Posterior cingulate gyrus (tissue), 11 donors: ENCODE data around the gene TTC21A.

Experiments
- DNase-seq, 10 donors: peaks; one replicate each; pipeline versions ENCODE4 v3.0.0 to v3.0.0-alpha.2; 2020 to 2021; ENCODE audit warnings: mixed read lengths in 3 of 10
- intact Hi-C: fragments of 100-400 bp; cut with DNase I; formaldehyde crosslinking; loops from one replicate; pipeline ENCODE4 v1.15.1; 2023

The TTC21A gene

DNA sequence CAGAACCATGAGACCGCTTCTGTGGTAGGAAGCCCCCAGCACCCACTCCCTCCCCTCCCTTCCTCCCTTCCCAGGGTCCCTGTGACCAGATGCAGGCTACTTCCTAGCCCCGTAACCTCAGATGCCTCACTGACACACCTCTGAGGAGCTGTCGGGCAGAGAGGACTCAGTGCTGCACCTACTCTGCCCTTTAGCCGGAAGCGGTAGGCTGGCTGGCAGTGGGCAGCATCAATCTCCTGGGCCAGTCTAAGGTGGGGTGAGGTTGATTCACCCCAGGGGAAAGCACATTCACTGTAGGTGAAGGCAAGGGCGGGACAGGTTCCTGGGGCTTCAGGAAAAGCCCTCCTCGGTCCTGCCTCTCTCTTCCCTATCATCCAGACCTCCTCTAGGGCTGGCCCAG lies 26.8 kb downstream of the TTC21A start:
- peak in 1 of 10 donors; percentile 30 for DNase-seq
- intact Hi-C loops: no loop called here

DNA sequence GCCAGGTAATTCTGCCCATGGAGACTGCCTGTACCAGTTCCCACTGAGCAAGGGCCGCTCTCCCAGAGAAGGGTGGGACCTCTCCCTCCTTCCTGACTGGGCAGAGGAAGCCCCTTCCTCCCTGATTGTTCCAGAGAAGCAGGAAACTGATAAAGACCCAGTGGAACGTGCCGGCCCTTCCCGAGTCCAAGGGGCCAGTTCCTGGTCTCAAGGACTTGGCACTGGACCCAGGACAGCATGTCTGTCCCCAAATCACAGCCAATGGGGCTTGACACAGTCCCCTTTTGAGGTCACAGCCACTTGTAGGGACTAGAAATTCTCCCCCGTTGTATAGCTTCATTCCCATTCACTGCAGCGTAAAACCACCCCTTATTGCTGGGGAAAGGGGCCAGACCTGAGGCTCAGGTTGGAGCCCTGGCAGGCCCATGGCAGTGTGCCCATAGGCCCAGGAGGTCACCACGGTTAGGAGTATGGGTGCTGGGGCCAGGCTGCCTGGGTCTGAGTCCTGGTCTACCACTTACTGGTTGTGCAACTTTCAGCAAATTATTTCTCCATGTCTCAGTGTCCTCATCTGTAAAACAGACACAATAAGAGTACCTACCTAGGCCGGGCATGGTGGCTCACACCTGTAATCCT lies 27.8 kb downstream of the TTC21A start:
- peak in 1 of 10 donors; percentile 74 for DNase-seq
- intact Hi-C loops: no loop called here

DNA sequence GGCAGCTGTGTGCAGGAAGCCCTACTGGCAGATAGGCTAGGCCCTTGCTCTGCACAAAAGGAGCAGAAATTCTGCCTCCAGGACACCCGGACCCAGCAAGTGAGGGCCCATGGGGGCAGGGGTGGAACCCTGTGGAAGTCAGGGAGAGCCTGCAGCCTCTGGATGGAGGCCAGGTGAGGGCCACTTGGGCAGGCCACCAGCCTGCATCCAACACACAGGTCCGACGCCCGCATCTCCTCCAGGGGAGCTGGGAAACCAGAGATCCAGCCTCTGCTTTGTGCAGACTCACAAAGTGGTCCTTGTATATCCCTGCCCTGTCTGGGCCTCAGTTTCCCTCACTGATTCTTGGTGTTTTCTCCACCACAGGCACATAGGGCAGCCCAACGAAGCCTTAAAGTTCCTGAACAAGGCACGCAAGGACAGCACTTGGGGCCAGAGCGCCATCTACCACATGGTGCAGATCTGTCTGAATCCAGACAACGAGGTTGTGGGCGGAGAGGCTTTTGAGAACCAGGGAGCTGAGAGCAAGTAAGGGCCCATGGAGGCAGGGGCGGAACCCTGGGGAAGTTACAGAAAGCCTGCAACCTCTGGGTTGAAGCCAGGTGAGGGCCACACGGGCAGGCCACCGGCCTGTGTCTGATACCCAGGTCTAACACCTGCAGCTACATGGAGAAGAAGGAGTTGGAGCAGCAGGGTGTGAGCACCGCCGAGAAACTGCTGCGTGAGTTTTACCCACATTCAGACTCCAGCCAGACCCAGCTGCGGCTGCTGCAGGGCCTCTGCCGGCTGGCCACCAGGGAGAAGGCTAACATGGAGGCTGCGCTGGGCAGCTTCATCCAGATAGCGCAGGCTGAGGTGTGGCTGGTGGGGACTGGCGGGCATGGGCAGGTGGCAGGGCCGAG lies 29.3 kb downstream of the TTC21A start:
- intact Hi-C loops: no loop called here
- DNase-seq: peak in 1 of 10 donors; percentile 49

DNA sequence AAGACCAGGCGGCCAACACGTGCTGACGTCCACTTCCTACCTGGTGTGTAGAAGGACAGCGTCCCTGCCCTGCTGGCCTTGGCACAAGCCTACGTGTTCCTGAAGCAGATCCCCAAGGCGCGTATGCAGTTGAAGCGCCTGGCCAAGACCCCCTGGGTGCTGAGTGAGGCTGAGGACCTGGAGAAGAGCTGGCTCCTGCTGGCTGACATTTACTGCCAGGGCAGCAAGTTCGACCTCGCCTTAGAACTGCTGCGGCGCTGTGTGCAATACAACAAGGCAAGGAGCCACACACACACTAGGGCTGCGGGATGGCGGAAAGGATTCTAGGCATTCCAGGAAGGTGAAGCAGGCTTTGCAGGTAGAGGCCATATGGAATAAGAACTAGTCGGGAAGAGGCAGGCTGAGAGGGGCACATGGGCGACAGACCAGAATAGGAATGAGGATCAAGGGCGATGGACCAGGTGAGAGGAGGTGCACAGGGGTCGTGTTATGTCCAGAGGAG lies 30.0 kb downstream of the TTC21A start:
- peak in 1 of 10 donors; percentile 87 for DNase-seq
- intact Hi-C loops: no loop called here

DNA sequence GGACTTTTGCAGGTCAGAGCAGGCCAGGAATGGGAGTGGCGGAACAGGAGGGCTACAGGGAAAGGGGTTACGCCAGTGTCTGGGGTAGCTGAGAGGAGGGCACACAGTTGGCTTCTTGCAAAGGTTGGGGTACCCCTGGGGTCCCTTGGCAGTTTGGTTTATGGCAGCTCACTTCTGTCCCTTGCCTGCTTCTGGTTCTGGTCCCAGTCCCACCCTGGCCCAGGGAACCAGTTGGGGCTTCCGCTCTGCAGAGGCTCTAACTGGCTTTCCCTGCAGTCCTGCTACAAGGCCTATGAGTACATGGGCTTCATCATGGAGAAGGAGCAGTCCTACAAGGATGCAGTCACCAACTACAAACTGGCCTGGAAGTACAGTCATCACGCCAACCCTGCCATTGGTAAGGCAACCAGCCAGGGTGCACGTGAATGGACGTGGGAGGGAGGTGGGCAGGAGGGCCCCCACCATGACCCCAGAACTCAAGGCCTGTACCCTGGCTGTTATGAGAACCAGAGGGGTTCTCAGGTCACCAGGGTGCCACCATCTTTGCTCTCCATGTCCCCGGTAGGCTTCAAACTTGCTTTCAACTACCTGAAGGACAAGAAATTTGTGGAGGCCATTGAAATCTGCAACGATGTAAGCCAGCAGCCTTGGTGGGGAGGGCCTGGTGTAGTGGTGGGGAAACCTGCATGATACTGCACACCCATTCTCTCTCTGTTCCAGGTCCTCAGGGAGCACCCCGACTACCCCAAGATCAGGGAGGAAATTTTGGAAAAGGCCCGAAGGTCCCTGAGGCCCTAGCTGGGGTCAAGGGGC lies 30.7 kb downstream of the TTC21A start:
- intact Hi-C loops: no loop called here
- DNase-seq: peak in 1 of 10 donors; percentile 57

DNA sequence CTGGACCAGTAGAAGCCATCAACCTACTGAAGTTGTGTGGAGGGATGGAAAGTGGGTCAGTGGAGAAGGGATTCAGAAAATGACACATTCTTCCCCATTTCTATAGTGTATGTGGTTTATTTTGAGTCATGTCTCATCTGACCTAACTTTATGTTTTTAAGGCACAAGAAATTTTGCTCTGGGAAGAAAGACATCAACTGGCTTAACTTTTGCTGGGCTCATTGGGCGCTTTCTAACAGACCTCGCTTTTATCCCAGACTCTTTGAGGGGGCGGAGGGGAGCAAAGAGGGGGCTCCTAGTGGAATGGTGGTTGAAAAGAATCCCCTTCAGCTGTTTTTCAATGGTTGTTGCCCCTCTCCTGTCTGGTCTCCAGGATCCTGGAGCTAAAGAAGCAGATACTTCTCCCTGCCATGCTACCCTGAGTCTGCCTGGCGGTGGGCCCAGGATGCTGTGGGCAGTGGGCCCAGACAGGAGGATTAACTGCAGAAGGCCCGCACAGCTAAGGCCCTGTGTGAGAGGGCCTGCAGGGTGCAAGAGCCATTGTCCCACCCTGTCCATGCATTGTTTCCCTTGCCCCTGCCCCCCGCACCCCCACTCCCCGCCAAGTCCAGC lies 31.4 kb downstream of the TTC21A start:
- intact Hi-C loops: no loop called here
- peak in 8 of 10 donors; percentile 61 to 93 (median 68) for DNase-seq

DNA sequence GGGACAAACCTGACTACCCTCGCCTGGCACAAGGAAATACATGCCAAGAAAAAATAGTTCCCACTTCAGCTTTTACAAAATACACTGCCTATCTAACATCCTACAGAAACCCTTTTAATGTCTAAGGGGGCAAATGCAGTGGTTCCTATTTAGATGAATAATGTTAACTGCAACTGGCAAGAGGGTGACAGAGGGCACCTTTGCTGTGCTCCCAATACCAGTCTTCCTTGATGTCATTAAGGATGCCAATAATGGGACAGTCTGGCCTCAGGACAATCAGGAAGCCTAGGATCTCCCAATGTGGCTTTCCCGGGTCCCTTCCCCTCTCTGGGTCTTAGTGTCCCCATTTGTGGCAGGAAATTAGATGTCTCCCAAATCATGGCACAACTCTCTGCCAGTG lies 32.0 kb downstream of the TTC21A start:
- intact Hi-C loops: no loop called here
- no peak for DNase-seq

DNA sequence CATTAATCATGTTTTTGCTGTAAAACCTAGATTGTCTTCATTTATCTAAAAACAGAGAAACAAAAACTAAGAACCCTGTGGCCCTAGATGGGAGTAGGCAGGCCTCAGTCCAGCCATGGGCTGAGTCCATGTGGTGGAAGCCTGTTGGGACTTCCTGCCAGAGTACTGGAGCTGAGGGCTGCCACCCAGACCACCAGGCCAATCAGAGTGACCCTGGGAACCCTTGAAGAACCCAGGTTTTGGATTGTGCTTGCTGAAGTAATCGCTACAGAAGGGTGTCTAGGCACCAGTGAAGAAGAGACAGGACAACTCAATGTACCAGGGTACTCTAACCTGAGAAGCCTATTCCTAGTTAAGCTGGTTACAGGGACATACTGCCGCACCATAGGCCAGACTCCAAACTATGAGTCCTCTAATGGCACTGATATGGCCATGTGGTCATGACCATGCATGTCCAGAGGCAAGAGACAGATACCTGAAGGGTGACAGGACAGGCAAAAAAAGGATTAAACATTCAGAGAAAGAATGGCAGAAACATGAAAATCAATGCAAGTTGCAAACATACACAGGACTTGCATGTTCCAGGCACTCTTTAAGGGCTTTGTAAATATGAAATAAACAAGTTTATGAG lies 33.0 kb downstream of the TTC21A start:
- intact Hi-C loops: loop anchor here (5.0 kb wide), 1 partner anchor 33 kb away; the partner anchor contains the start of genes GORASP1 and TTC21A

DNA sequence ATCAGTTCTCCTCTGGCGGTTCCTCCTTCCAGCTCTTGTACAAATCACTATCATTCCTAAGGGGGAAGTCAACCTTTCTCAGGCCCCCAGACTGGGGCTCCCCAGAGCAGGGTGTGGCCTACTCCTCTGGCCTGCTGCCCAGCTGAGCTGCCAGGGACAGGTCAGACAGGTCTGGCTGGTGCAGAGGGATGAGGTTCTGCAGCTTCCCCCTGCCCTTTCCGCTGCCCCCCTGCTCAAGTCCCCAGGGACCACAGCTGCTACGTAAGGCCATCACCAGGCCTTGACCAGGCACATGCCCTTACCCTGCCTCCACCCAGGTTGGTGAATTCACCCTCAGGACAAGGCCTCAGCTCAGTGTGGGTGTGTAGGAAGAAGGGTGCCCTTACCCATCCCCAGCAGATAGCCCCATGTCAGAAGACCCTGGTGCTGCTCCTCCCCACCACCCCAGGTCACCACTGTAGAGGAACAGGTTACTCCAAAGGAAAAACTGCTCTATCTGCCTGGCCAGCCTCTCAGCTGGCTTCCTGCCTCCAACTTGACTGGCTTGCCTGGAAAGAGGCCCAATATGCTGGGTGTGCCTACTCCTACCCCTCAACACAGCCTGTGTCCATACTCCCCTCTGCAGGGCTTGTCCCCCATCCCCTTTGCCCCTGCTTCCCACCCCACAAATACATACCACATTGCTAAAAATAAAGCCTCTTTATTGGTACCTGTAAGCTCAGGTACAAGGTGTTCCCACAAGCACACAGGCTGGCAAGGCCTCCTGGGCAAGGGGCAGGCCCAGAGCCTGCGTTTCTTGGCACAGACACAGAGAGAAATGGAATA lies 33.9 kb downstream of the TTC21A start:
- peak in 1 of 10 donors; percentile 75 for DNase-seq
- intact Hi-C loops: loop anchor here (5.0 kb wide), 1 partner anchor 34 kb away; the partner anchor contains the start of genes GORASP1 and TTC21A

More for the DNA sequence above, 33.0 kb downstream of the TTC21A start:
- peak in 1 of 10 donors; percentile 28 for DNase-seq

DNA sequence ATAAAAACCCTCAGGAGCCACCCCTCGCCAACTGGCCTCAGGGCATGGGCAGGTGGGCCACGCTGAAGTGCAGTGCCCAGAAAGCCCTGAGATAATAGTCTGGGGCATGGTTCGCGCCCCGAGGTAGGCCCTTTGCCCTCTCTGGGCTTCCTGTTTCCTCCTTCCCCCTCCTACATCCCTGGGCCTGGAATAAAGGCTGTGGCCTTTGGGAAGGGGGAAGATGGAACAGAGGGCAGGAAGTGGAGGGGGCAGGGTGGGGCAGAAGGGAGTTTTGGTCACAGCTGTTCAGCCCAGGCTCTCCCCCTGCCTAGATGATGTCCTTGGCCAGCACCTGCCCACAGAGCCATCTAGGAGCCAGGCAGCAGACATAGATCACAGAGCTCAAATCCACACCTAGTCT lies 34.6 kb downstream of the TTC21A start:
- intact Hi-C loops: loop anchor here (5.0 kb wide), 1 partner anchor 35 kb away; the partner anchor contains the start of genes GORASP1 and TTC21A
- peak in 1 of 10 donors; percentile 36 for DNase-seq

DNA sequence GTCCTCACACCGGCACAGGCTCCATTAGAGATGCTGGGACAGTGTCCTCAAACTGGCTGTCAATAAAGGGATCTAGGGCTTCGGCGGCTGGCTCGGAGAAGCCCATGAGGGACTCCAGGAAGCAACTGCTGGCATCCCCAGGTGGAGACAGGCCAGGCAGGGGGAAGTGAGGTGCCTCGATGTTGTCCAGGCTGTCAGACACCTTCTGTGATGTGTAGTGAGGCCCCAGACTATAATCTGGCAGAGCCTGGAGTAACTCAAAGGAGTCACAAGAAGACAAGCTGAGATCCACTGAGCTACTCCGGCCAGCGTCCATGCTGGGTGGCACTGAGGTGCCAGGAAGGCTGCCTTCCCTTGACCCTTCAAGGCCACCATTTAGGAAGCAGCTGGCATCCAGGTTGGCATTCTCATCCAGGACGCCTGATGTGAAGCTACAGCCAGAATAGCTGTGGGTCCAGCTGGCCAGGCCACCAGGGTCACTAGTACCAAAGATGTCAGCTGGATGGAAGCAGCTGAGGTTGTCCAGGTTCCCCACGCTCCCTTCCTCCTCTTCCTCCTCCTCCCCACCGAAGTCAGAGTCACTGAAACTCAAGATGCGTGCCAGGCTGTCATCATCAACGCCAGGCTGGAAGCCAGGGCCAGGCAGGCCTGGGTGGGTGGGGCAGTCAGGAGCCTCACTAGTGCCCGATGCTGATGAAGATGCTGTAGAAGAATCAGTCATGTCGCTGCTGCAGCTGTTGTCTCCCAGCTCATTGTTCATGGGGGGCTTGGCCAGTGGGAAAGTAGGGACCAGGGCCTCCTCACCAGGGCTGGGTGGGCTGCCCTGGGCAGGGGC lies 35.8 kb downstream of the TTC21A start:
- intact Hi-C loops: loop anchor here (5.0 kb wide), 1 partner anchor 36 kb away; the partner anchor contains the start of genes GORASP1 and TTC21A
- peak in 1 of 10 donors; percentile 63 for DNase-seq

DNA sequence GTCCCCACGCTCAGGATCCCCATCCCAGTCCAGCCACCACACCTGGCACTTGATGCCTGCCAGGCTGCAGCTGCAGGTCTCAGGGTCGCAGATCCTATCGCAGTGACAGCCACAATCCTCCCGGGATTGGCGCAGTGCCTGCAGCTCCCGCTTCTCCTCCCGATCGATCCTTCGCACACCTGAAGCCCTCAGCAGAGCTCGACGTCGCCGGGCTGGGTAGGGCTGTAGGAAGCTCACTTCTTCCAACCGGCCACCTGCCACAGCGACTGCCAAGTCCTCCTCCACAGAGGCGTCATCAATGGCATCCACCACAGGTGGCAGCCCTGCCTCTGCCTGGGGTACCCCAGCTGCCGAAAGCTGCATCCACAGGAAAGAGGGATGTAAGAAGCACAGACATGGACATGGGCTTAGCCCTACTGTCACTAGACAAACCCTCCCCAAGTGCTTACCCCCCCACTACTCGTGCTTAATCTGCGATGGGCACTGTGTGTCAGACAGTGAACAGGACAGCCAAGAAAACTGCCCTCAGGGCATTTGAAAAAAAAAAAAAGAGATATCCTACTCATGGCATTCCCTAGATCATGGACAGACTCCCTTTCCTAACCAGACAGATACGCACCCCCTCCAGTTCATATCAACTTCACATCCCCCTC lies 36.7 kb downstream of the TTC21A start:
- intact Hi-C loops: loop anchor here (5.0 kb wide), 1 partner anchor 37 kb away; the partner anchor contains the start of genes GORASP1 and TTC21A
- DNase-seq: peak in 2 of 10 donors; percentile 21 to 87

DNA sequence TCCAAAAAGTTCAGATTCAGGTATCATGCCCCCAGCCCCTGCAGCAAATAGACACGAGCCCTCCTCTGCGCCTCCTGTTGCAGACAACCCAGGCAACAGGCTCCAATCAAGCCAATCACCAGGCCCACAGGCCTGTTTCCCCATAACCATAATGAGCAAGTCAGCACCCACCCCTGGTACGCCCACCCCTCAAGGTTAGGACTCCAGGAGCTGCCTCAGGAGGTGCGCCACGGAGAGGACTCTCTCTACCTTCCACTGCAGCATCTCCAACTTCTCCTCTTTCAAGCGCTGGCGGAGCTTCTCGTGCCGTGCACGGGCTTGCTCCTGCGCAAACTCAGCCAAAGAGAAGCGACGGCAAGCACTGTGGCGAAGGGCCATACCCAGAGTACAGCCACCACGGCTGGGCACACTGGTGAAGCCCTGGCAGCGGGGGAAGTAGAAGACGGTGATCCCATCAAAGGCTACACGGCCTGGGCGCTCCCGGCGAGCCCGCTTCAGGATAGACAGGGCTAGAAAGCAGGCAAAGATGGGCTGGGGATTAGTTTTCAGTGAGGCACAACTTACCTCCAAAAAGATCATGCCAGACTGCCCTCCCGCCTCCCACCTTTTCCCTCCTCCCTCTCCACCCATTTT lies 37.4 kb downstream of the TTC21A start:
- intact Hi-C loops: loop anchor here (5.0 kb wide), 1 partner anchor 38 kb away; the partner anchor contains the start of genes GORASP1 and TTC21A
- DNase-seq: no peak

DNA sequence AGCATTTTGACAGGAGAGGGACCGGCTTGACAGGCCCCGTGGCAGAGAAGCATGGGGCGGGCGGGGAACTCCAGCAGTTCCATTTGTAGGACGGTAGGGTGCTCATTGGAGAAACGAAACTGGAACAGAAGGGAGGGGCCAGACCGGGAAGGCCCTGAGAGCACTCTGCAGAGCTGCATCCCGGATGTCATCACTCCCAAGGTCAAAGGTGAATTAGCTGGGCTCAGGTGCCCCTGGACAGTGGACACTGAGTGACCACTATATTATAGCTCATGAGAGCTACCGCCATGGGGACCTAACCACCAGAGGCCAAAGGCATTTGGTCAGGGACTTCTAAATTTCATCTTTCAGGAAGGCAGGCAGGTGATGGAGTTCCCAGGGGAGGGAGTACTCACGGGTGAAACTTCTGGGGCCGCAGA lies 38.6 kb downstream of the TTC21A start:
- intact Hi-C loops: no loop called here
- DNase-seq: peak in 4 of 10 donors; percentile 28 to 89 (median 60)

DNA sequence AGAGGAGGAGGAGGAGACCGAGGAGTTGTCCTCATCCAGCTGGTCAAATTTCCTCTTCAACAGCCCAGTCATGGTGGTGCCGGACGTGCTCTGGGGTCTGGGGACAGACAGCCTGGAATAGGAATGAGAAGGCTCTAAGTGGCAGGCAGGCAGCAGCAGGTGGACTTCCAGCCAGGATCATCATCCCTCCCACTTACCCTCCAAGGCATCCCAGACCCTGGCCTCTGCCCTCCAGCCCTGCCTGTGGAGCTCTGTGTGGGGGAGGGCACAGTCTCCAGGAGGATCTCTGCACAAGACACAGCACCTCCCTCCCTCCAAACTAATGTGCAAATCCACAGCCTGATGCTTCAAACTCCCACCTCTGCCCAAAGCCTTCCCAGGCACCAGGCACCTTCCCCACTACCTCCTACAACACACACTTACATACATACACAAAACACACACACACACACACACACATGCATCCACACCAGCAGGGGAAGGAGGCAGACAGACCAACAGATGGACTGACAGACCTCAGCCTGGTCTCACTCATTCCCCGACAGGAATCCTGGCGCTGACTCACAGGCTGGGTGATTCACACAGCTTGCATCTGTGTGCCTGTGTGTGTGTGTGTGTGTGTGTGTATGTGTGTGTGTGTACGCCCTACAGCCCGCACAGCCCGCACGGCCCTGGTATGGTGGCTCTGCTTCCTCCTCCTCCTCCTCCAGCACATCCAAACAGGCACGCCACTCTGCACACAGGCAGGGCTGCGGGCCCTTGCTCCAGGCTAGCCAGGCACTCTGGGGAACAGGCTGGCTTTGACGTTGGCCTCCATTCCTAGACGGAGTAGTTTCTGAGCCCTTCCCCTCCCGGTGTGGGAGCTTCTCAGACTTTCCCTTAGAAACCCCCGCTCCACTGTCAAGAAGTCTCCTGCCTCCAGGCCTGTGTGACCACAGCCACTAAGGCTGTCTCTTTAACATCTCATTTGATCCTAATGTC lies 39.4 kb downstream of the TTC21A start:
- DNase-seq: peak; percentile 43 to 96 (median 78)
- intact Hi-C loops: no loop called here
